H9 (cell line): ENCODE data around the gene KCNJ15. TPM values are rescaled to one million over a fixed set of nuclear protein-coding genes. Genes with fewer than 3 reads are reported as not detected.

ENCODE experiments used
- DNase-seq: peaks from one replicate; pipeline ENCODE4 v3.0.0-alpha.2; 2017
- H2AFZ ChIP-seq: one replicate; pipeline ENCODE4 v1.6.1; 2013; ENCODE audit warnings: mild to moderate bottlenecking, low read length, control low read depth, moderate library complexity
- H2AK5ac ChIP-seq: 2 replicates; pipeline ENCODE4 v1.6.1; 2013; ENCODE audit warnings: low read length, control low read depth, mixed read lengths; ENCODE audit not compliant: insufficient read length
- H2BK120ac ChIP-seq: one replicate; pipeline ENCODE4 v1.6.1; 2013; ENCODE audit warnings: low read depth, mild to moderate bottlenecking, low read length, control low read depth, inconsistent platforms; ENCODE audit not compliant: poor library complexity, severe bottlenecking
- H2BK12ac ChIP-seq: 2 replicates; pipeline ENCODE4 v1.6.1; 2013; ENCODE audit warnings: low read length, control low read depth, mixed read lengths, low read depth; ENCODE audit not compliant: insufficient read length
- H2BK15ac ChIP-seq: 2 replicates; pipeline ENCODE4 v1.6.1; 2013; ENCODE audit warnings: low read depth, low read length, control low read depth
- H2BK20ac ChIP-seq: one replicate; pipeline ENCODE4 v1.6.1; 2013; ENCODE audit warnings: low read depth, mild to moderate bottlenecking, low read length, control low read depth, inconsistent platforms; ENCODE audit not compliant: poor library complexity, severe bottlenecking
- H2BK5ac ChIP-seq: 2 replicates; pipeline ENCODE4 v1.6.1; 2013; ENCODE audit warnings: low read length, control low read depth, mixed read lengths; ENCODE audit not compliant: insufficient read length
- H3K14ac ChIP-seq: 2 replicates; pipeline ENCODE4 v1.6.1; 2013; ENCODE audit warnings: low read length, control low read depth; ENCODE audit not compliant: insufficient read depth
- H3K18ac ChIP-seq: 2 replicates; pipeline ENCODE4 v1.6.1; 2013; ENCODE audit warnings: low read depth, mild to moderate bottlenecking, mixed read lengths, low read length, control low read depth; ENCODE audit not compliant: insufficient read length
- H3K23ac ChIP-seq: 2 replicates; pipeline ENCODE4 v1.6.1; 2013; ENCODE audit warnings: low read length, control low read depth, mixed read lengths, low read depth; ENCODE audit not compliant: insufficient read length
- H3K23me2 ChIP-seq: 2 replicates; pipeline ENCODE4 v1.6.1; 2013; ENCODE audit warnings: low read depth, mild to moderate bottlenecking, mixed read lengths, low read length, control low read depth; ENCODE audit not compliant: insufficient read length, poor library complexity, severe bottlenecking
- H3K27ac ChIP-seq: 2 replicates; pipeline ENCODE4 v1.5.1; 2013; ENCODE audit warnings: low read length, control low read depth, mixed read lengths, low read depth; ENCODE audit not compliant: insufficient read length
- H3K27me3 ChIP-seq: 2 replicates; pipeline ENCODE4 v1.6.1; 2013; ENCODE audit warnings: low read length, control low read depth, inconsistent platforms; ENCODE audit not compliant: insufficient read depth
- H3K4ac ChIP-seq: 2 replicates; pipeline ENCODE4 v1.6.1; 2013; ENCODE audit warnings: low read depth, mild to moderate bottlenecking, control low read depth, inconsistent platforms, low read length, moderate library complexity
- H3K4me1 ChIP-seq: 2 replicates; pipeline ENCODE4 v1.6.1; 2013; ENCODE audit warnings: low read length, control low read depth, inconsistent platforms; ENCODE audit not compliant: insufficient read depth
- H3K4me2 ChIP-seq: 2 replicates; pipeline ENCODE4 v1.6.1; 2013; ENCODE audit warnings: low read length, control low read depth, mixed read lengths; ENCODE audit not compliant: insufficient read length, insufficient read depth
- H3K56ac ChIP-seq: 2 replicates; pipeline ENCODE4 v1.6.1; 2013; ENCODE audit warnings: low read depth, mild to moderate bottlenecking, mixed read lengths, low read length, control low read depth; ENCODE audit not compliant: insufficient read length
- H3K79me1 ChIP-seq: 2 replicates; pipeline ENCODE4 v1.6.1; 2013; ENCODE audit warnings: low read depth, mild to moderate bottlenecking, moderate library complexity, low read length, control low read depth, inconsistent platforms; ENCODE audit not compliant: insufficient read depth, poor library complexity, severe bottlenecking
- H3K79me2 ChIP-seq: 2 replicates; pipeline ENCODE4 v1.6.1; 2013; ENCODE audit warnings: low read length, control low read depth, inconsistent platforms; ENCODE audit not compliant: insufficient read depth
- H3K9ac ChIP-seq: 2 replicates; pipeline ENCODE4 v1.6.1; 2013; ENCODE audit warnings: low read length, control low read depth, mixed read lengths; ENCODE audit not compliant: insufficient read length; ENCODE audit errors: extremely low read depth
- H3K9me3 ChIP-seq: one replicate; pipeline ENCODE4 v1.6.1; 2013; ENCODE audit warnings: low read depth, low read length, inconsistent platforms; ENCODE audit not compliant: control insufficient read depth
- H3T11ph ChIP-seq: one replicate; pipeline ENCODE4 v1.6.1; 2013; ENCODE audit warnings: mild to moderate bottlenecking, low read length, control low read depth, inconsistent platforms
- H4K20me1 ChIP-seq: one replicate; pipeline ENCODE4 v1.6.1; 2013; ENCODE audit not compliant: control insufficient read depth, insufficient read length, insufficient read depth
- H4K5ac ChIP-seq: 2 replicates; pipeline ENCODE4 v1.6.1; 2013; ENCODE audit warnings: low read depth, mild to moderate bottlenecking, mixed read lengths, low read length, control low read depth; ENCODE audit not compliant: insufficient read length
- H4K8ac ChIP-seq: replicated peaks from 2 replicates; pipeline ENCODE4 v1.6.1; 2013; ENCODE audit warnings: low read length, control low read depth, mixed read lengths, low read depth; ENCODE audit not compliant: insufficient read length
- H4K91ac ChIP-seq: 2 replicates; pipeline ENCODE4 v1.6.1; 2013; ENCODE audit warnings: low read depth, mild to moderate bottlenecking, moderate library complexity, mixed read lengths, low read length, control low read depth; ENCODE audit not compliant: insufficient read length
- H3K27ac Mint-ChIP-seq, 3 experiments: 2 replicates in 2 of 3; 3 replicates in 1 of 3; pipeline ENCODE4 v1.8.0; 2020 to 2021; ENCODE audit warnings: mixed read lengths in 3 of 3, mild to moderate bottlenecking in 1 of 3, moderate library complexity in 1 of 3
- H3K27me3 Mint-ChIP-seq: 2 replicates; pipeline ENCODE4 v1.8.0; 2021; ENCODE audit warnings: low read depth, mild to moderate bottlenecking, moderate library complexity, mixed read lengths
- H3K36me3 Mint-ChIP-seq, 3 experiments: 2 replicates in 2 of 3; 3 replicates in 1 of 3; pipeline ENCODE4 v1.8.0; 2020 to 2021; ENCODE audit warnings: low read depth in 3 of 3, mixed read lengths in 3 of 3; ENCODE audit not compliant: insufficient read depth in 1 of 3
- H3K4me1 Mint-ChIP-seq, 2 experiments: 2 replicates each; pipeline ENCODE4 v1.8.0; 2020; ENCODE audit warnings: mixed read lengths in 2 of 2
- H3K4me3 Mint-ChIP-seq, 2 experiments: 2 replicates in 1 of 2; 3 replicates in 1 of 2; pipeline ENCODE4 v1.8.0; 2020 to 2021; ENCODE audit warnings: mild to moderate bottlenecking in 2 of 2, mixed read lengths in 2 of 2, moderate library complexity in 1 of 2
- H3K9me3 Mint-ChIP-seq, 2 experiments: 2 replicates in 1 of 2; 3 replicates in 1 of 2; pipeline ENCODE4 v1.8.0; 2020; ENCODE audit warnings: mild to moderate bottlenecking in 2 of 2, mixed read lengths in 2 of 2, moderate library complexity in 1 of 2
- WGBS: extraction: QIAGEN DNeasy Blood & Tissue Kit; methylation state at CpG from one replicate; pipeline ENCODE4 v1.1.7; 2013; ENCODE audit warnings: missing lambda C conversion rate, low lambda C conversion rate, mixed read lengths; ENCODE audit not compliant: insufficient read length; ENCODE audit errors: extremely low coverage; 5-methylcytosine and 5-hydroxymethylcytosine counted together
- total RNA-seq: library from RNA; stranded (reverse); gene quantifications from 2 replicates; pipeline ENCODE4 v1.2.1, GENCODE V29; 2021
- TF ChIP-seq, protein P1 (sequence below): fragments of 200-600 bp; sonication (generic); conservative IDR thresholded peaks from 3 replicates; pipeline ENCODE4 v1.8.0; 2021; ENCODE audit warnings: antibody characterized with exemption, mild to moderate bottlenecking

KCNJ15 gene
- total RNA-seq, 1 experiment from 2014 or later: not detected

DNA sequence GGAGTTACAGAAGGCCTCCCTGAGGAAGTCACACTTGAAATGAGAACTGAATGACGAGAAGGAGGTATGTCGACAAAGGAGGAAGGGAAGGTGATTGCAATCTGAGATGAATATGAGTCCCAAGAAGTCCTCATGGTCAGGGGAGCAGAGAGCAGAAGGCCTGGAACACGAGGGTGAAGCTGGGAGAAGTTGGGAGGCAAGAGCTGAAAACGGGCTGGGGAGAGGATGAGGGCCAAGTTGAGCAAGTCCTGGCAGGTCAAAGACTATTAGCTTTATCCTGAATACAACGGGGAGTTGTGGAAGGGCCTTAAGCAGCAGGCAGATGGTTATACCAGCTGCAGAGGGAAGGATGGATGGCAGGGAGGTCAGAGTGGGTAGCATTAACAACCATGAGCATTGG lies 89.5 kb downstream of the KCNJ15 start:
- TF ChIP-seq, protein P1, sequence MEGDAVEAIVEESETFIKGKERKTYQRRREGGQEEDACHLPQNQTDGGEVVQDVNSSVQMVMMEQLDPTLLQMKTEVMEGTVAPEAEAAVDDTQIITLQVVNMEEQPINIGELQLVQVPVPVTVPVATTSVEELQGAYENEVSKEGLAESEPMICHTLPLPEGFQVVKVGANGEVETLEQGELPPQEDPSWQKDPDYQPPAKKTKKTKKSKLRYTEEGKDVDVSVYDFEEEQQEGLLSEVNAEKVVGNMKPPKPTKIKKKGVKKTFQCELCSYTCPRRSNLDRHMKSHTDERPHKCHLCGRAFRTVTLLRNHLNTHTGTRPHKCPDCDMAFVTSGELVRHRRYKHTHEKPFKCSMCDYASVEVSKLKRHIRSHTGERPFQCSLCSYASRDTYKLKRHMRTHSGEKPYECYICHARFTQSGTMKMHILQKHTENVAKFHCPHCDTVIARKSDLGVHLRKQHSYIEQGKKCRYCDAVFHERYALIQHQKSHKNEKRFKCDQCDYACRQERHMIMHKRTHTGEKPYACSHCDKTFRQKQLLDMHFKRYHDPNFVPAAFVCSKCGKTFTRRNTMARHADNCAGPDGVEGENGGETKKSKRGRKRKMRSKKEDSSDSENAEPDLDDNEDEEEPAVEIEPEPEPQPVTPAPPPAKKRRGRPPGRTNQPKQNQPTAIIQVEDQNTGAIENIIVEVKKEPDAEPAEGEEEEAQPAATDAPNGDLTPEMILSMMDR: no peak
- H2AFZ ChIP-seq: no peak overlapping the region
- no CpG with 5 or more reads among the region's 5 CpGs for WGBS
- H3K23ac ChIP-seq: no peak overlapping the region
- Mint-ChIP-seq H3K36me3 (no peaks in the 10 kb centered on the region), H3K27me3 (peaks cover 15% of the 10 kb centered on the region), H3K27ac (no peak overlapping the region), H3K9me3 (no peaks in the 10 kb centered on the region), H3K4me3 (no peak overlapping the region; a peak in 1 of 5 replicates), H3K4me1 (peaks cover 11 to 12% of the 10 kb centered on the region in 2 experiments)
- no peaks in the 10 kb centered on the region for H3K9me3 ChIP-seq
- no peak overlapping the region for H3K27ac ChIP-seq
- no peak overlapping the region for H3T11ph ChIP-seq
- H4K20me1 ChIP-seq: no peaks in the 10 kb centered on the region
- H3K56ac ChIP-seq: no peak overlapping the region
- no peak overlapping the region for H2BK20ac ChIP-seq
- H2BK5ac ChIP-seq: no peak overlapping the region
- no peak overlapping the region for H3K9ac ChIP-seq
- no peak overlapping the region for H2AK5ac ChIP-seq
- H2BK15ac ChIP-seq: no peak overlapping the region
- no peaks in the 10 kb centered on the region for H3K27me3 ChIP-seq
- no peak overlapping the region for H2BK120ac ChIP-seq
- H3K14ac ChIP-seq: no peak overlapping the region
- DNase-seq: no peak
- peaks cover 1% of the 10 kb centered on the region; the same call in 1 of the 2 replicates for H3K4me1 ChIP-seq
- H3K18ac ChIP-seq: no peak overlapping the region
- no peaks in the 10 kb centered on the region for H3K79me1 ChIP-seq
- H3K23me2 ChIP-seq: no peaks in the 10 kb centered on the region
- no peak overlapping the region for H4K8ac ChIP-seq
- no peak overlapping the region for H3K4ac ChIP-seq
- no peak overlapping the region for H4K5ac ChIP-seq
- H2BK12ac ChIP-seq: no peak overlapping the region
- no peak overlapping the region for H4K91ac ChIP-seq
- H3K4me2 ChIP-seq: no peak overlapping the region
- H3K79me2 ChIP-seq: no peaks in the 10 kb centered on the region
